AG08396 (cell line): ENCODE measurements around the gene KHNYN.

Experiments
- DNase-seq: peaks from one replicate; pipeline ENCODE4 v3.0.0; 2012; ENCODE audit warnings: low spot score, mixed read lengths

The KHNYN gene

GRCh38 chr14:24422694-24423601, 6.8 kb upstream of the KHNYN start:
- no peak for DNase-seq

GRCh38 chr14:24425704-24426103, 4.0 kb upstream of the KHNYN start:
- no peak for DNase-seq

GRCh38 chr14:24426150-24426911, 3.4 kb upstream of the KHNYN start:
- DNase-seq, result no peak

- DNase-seq, result no peak
Measured at GRCh38 chr14:24426912-24427536, 2.7 kb upstream of the KHNYN start.

DNA sequence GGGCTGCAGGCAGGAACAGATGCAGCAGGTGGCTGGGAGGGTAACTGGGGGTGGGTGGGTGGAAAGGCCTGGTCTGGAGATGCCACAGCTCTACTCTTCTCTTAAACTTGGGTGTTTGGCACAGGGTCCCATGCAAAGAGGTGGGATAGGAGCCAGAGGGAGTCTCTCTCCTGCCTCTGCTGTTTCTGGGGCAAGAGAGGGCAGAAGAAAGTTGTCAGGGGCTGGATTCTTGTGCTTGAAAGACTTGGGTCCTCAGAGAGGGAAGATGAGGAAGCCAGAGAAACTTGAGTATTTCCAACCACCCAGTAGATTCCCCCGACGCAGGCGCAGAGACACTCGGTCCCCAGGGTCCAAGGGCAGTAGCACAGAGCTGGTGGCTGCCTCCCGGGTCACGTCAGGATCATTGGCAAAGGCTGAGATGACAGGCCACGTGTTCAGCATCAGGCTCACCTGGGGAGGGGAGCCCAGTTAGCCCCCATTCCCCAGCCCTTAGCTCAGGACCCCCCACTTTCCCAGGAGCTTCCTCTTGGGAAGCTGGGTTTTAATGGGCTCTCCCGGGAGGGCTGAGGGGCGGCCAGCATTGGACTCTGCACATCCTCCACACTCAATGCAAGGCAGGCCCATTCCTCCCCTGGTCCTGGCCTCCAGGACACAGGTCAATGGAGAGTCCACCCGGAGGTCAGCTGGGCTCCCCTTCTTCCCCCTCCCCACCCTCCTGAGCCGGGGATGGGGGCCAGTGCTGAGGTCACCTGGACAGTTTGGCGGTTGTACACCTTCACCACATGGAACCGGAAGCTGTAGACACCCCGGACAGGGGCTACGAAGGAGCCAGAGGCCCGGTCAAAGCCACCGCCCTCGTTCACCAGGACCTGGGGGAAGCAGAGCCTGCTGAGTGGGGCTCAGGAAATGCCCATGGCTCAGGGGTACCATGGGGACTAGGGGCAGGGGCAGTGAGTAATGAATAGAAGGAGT, 1.9 kb upstream of the KHNYN start:
- DNase-seq, result no peak

- DNase-seq, result no peak
Measured at GRCh38 chr14:24428628-24429394, 943 bp upstream of the KHNYN start.

GRCh38 chr14:24430143-24430681, 458 bp downstream of the KHNYN start:
- DNase-seq, result peak; percentile 92

DNA sequence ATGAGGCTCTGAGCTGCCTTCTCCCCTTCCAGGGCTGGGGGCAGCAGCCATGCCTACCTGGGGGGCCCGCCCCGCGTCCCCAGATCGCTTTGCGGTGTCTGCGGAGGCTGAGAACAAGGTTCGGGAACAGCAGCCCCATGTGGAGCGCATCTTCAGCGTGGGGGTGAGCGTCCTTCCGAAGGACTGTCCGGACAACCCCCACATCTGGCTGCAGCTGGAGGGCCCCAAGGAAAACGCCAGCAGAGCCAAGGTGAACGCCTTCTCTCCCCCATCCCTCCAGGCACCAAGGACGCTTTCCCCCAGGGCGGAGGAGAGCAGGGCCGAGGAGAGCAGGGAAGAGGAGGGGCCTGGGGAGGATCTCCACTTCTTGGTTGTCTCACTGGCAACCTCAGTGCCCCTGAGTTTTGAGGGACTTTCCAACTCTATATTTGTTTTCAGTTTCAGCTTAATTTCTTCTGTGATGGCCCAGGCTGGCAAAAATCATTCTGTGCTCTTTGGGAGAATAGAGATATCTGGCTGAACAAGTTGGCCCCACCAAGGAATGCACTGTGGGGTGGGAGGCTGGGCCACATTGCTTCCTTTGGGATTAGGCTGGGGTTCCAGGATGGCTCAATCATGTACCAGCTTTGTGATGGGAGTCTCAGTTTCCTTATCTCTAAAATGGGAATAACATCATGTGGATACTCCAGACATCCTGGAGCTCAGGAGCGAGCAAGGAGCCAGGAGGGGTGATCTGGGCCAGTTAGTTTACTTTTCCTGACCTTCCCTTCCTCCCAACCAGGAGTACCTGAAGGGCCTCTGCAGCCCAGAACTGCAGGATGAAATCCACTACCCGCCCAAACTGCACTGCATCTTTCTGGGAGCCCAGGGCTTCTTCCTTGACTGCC, 1.2 kb downstream of the KHNYN start:
- peak; percentile 56 for DNase-seq

DNA sequence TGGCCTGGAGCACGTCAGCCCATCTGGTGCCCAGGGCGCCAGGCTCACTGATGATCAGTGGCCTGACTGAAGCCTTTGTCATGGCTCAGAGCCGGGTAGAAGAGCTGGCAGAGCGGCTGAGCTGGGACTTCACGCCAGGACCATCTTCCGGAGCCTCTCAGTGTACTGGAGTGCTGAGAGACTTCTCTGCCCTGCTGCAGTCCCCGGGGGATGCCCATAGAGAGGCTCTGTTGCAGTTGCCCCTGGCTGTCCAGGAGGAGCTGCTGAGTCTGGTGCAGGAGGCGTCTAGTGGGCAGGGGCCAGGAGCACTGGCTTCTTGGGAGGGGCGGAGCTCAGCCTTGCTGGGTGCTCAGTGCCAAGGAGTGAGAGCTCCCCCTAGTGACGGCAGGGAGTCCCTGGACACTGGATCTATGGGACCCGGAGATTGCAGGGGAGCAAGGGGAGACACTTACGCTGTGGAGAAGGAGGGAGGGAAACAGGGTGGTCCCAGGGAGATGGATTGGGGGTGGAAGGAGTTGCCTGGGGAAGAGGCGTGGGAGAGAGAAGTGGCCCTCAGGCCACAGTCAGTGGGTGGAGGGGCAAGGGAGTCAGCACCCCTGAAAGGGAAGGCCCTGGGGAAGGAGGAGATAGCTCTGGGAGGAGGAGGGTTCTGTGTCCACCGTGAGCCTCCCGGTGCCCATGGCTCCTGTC, 2.0 kb downstream of the KHNYN start:
- peak; percentile 91 for DNase-seq

GRCh38 chr14:24432259-24433131, 2.7 kb downstream of the KHNYN start:
- DNase-seq, result no peak

- DNase-seq, result no peak
Measured at GRCh38 chr14:24434036-24434435, 4.3 kb downstream of the KHNYN start.

GRCh38 chr14:24434676-24435075, 4.9 kb downstream of the KHNYN start:
- DNase-seq, result no peak

DNA sequence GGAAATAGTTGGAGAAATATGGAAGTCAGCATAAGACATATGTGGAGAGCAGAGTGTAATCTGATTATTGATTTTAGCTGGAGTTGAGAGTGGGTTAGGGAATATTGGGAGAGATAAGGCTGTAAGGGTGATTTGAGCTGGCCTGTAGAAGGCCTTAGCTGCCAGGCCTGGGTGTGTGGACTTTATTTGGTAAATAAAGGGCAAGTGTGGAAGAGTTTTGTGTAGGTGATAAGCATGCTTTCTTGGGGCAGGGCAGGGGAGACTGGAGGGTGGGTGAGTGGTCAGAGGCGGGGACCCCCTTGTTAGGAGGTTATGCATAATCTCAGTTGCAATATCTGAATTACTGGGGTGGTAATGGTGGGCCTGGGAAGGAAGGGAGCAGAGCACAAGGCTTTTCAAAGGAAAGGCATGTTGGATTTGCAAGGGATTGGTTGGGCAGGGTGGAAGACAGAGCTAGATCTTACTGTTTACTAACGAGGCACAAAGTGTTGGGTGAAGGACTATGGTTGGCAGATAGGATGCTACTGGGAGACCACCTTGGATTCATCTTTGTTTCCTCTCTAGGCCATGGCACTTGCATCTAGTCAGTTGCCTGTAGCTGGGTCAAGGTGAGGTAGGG, 5.5 kb downstream of the KHNYN start:
- no peak for DNase-seq

- DNase-seq, result no peak
Measured at GRCh38 chr14:24435998-24436354, 6.2 kb downstream of the KHNYN start.

DNA sequence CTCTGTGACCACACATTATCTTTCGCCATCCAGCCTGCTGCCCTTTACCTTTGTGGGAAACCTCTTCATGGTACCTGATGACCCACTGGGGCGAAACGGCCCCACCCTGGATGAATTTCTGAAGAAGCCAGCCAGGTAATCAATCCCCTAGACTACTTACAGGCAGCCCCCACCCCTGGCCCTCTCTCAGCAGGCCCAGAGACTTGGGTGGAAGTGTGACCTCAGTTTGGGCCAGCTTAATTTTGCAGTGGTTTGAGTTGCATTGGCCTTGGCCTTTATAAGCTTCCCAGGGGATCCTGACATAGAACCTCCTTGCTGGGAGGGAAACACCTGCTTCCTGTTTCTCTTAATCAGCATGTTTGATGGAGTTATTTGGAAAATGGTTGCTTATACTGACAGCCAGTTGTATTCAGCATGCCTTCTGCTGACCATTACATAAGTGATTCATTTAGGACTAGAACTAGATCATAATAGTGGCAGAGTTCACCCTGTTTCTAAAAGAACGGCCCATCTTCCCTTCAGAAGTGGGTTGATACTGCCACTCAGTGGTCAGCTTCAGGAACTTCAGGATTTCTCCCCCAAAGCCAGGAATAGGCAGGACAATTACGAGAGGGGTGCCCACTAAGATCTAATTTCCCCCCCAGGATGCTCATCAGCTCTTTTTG, 6.7 kb downstream of the KHNYN start:
- peak; percentile 80 for DNase-seq

DNA sequence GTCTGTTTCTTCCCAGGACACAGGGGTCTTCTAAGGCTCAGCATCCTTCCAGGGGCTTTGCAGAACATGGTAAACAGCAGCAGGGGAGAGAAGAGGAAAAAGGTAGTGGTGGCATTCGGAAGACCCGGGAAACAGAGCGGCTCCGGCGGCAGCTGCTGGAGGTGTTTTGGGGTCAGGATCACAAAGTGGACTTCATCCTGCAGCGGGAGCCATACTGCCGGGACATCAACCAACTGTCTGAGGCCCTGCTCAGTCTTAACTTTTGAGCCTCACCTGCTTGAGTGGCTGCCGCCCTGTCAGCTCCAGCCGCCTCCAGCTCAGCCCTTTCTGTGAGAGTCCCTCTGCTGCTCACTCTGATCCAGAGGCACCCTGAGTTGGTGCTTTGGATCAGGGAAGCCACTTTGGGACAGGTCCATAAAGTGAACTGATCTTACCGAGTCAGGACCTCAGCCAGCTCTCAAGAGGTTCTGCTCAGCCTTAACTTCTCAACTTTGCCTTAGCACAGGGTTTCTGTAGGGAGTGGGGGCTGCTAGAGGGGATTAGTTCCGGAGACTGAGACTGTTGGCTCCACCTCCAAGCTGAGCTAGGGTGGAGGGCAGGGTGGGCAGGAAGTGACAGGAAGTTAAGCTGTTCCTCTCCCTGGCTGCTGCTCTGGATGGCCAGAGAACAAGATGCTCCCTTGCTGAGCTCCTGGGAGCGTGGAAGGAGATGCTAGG, 7.4 kb downstream of the KHNYN start:
- no peak for DNase-seq
